AG09309 (cell line): Measurements from ENCODE around the gene PINK1.

Source experiments
- DNase-seq: peaks from one replicate; pipeline ENCODE4 v3.0.0-alpha.2; 2010; ENCODE audit warnings: low read depth
- H3K4me3 ChIP-seq: 2 replicates; pipeline ENCODE4 v1.5.1; 2011; ENCODE audit warnings: mild to moderate bottlenecking, low read depth, low read length, moderate library complexity; ENCODE audit not compliant: control insufficient read depth
- CTCF ChIP-seq: IDR thresholded peaks from 2 replicates; pipeline ENCODE4 v1.5.1; 2011; ENCODE audit warnings: mild to moderate bottlenecking, low read depth, low read length, inconsistent platforms; ENCODE audit not compliant: insufficient read depth, control insufficient read depth; ENCODE audit errors: missing control alignments

Gene PINK1

GRCh38 chr1:20660847-20661206, 27.6 kb downstream of the PINK1 start:
- no peak for DNase-seq
- H3K4me3 ChIP-seq: peak overlapping the region; percentile 91
- TF ChIP-seq CTCF: no peak

GRCh38 chr1:20661207-20662109, 28.2 kb downstream of the PINK1 start, which contains the start of gene DDOST:
DDOST (minus strand) TSS chr1:20661369; CDS start chr1:20661350, 19 bp downstream.
- peak; percentile 48 for TF ChIP-seq CTCF
- peak within 1 kb of the TSS; percentile 91 for H3K4me3 ChIP-seq
- peak; percentile 87 for DNase-seq

- no peak for TF ChIP-seq CTCF
- peak overlapping the region; percentile 91 for H3K4me3 ChIP-seq
- DNase-seq: no peak
Measured at GRCh38 chr1:20662110-20662475, 28.8 kb downstream of the PINK1 start.

GRCh38 chr1:20663365-20663764, 30.1 kb downstream of the PINK1 start:
- H3K4me3 ChIP-seq: no peak overlapping the region
- no peak for DNase-seq
- TF ChIP-seq CTCF: peak; percentile 8

- DNase-seq: no peak
- TF ChIP-seq CTCF: no peak
- no peak overlapping the region for H3K4me3 ChIP-seq
Measured at GRCh38 chr1:20663969-20664715, 30.9 kb downstream of the PINK1 start.

GRCh38 chr1:20665726-20666125, 32.5 kb downstream of the PINK1 start:
- TF ChIP-seq CTCF: no peak
- DNase-seq: no peak
- H3K4me3 ChIP-seq: no peak overlapping the region
